ENCODE data around the gene IL4R.
"Not testable (repeated sequence)": the region's sequence is repeated elsewhere in the genome, so short reads cannot be mapped to it uniquely, and the experiment has no call there.

Gene IL4R

GRCh38 chr16:27313422-27314160, at the start of gene IL4R:
TSS of gene IL4R (plus strand) at chr16:27313974. CDS start at chr16:27340204, 26,230 bp downstream.
- Mint-ChIP-seq H3K9me3 (no peaks in the 10 kb centered on the region), H3K4me1 (peaks cover 41% of the 10 kb centered on the region), H3K27ac (ENCODE audit: low read depth) (peak within 1 kb of the TSS; percentile 96), H3K36me3 (ENCODE audit: insufficient read depth) (peaks cover 10% of the 10 kb centered on the region), H3K4me3 (peak within 1 kb of the TSS; percentile 84), H3K27me3 (no peaks in the 10 kb centered on the region)
- DNase-seq (ENCODE audit: low spot score in 2 of 2) (peak; percentile 44 to 45), ATAC-seq (replicated peaks; ENCODE audit: extremely low read depth, poor library complexity, severe bottlenecking) (peak; percentile 64)

GRCh38 chr16:27264151-27264550, 49.6 kb upstream of the IL4R start:
- Mint-ChIP-seq H3K9me3 (no peaks in the 10 kb centered on the region), H3K27me3 (no peaks in the 10 kb centered on the region), H3K27ac (ENCODE audit: low read depth) (peak overlapping the region; percentile 12), H3K4me1 (peaks cover 40% of the 10 kb centered on the region), H3K4me3 (no peak overlapping the region), H3K36me3 (ENCODE audit: insufficient read depth) (peaks cover 11% of the 10 kb centered on the region)
- DNase-seq (ENCODE audit: low spot score in 2 of 2), result no peak
- no peak for ATAC-seq (replicated peaks; ENCODE audit: extremely low read depth, poor library complexity, severe bottlenecking)

- Mint-ChIP-seq H3K4me3 (no peak overlapping the region), H3K4me1 (peaks cover 42% of the 10 kb centered on the region)
- ATAC-seq (replicated peaks; ENCODE audit: extremely low read depth, poor library complexity, severe bottlenecking), result no peak
Observed at GRCh38 chr16:27265982-27266381, 47.8 kb upstream of the IL4R start.

GRCh38 chr16:27267037-27267677, 46.6 kb upstream of the IL4R start:
- peaks cover 40% of the 10 kb centered on the region for H3K4me1 Mint-ChIP-seq
- no peaks in the 10 kb centered on the region for H3K27me3 Mint-ChIP-seq
- peak overlapping the region; percentile 90 for H3K4me3 Mint-ChIP-seq
- H3K27ac Mint-ChIP-seq (ENCODE audit: low read depth), result peak overlapping the region; percentile 97
- peaks cover 10% of the 10 kb centered on the region for H3K36me3 Mint-ChIP-seq (ENCODE audit: insufficient read depth)
- H3K9me3 Mint-ChIP-seq, result no peaks in the 10 kb centered on the region
- ATAC-seq (replicated peaks; ENCODE audit: extremely low read depth, poor library complexity, severe bottlenecking) (no peak), DNase-seq (ENCODE audit: low spot score in 2 of 2) (no peak)

More at GRCh38 chr16:27265982-27266381, 47.8 kb upstream of the IL4R start:
- peaks cover 10% of the 10 kb centered on the region for H3K36me3 Mint-ChIP-seq (ENCODE audit: insufficient read depth)
- no peak for DNase-seq (ENCODE audit: low spot score in 2 of 2)
- H3K27me3 Mint-ChIP-seq, result no peaks in the 10 kb centered on the region
- H3K27ac Mint-ChIP-seq (ENCODE audit: low read depth), result no peak overlapping the region
- no peaks in the 10 kb centered on the region for H3K9me3 Mint-ChIP-seq

- DNase-seq (ENCODE audit: low spot score in 2 of 2) (peak; percentile 91 to 95), ATAC-seq (replicated peaks; ENCODE audit: extremely low read depth, poor library complexity, severe bottlenecking) (peak; percentile 98)
- Mint-ChIP-seq H3K4me3 (peak within 1 kb of the TSS; percentile 90), H3K27me3 (no peaks in the 10 kb centered on the region), H3K9me3 (no peaks in the 10 kb centered on the region), H3K36me3 (ENCODE audit: insufficient read depth) (peaks cover 10% of the 10 kb centered on the region), H3K4me1 (peaks cover 30% of the 10 kb centered on the region), H3K27ac (ENCODE audit: low read depth) (peak within 1 kb of the TSS; percentile 97)
Observed at GRCh38 chr16:27268376-27269299, 45.1 kb upstream of the IL4R start, which contains the start of gene NSMCE1. TSS of gene NSMCE1 (minus strand) at chr16:27268772. CDS start at chr16:27257570, 11,202 bp downstream.

GRCh38 chr16:27269300-27270150, 44.2 kb upstream of the IL4R start:
- Mint-ChIP-seq H3K4me3 (peak overlapping the region; percentile 90), H3K27ac (ENCODE audit: low read depth) (peak overlapping the region; percentile 97), H3K36me3 (ENCODE audit: insufficient read depth) (peaks cover 9% of the 10 kb centered on the region), H3K27me3 (no peaks in the 10 kb centered on the region), H3K9me3 (no peaks in the 10 kb centered on the region), H3K4me1 (peaks cover 30% of the 10 kb centered on the region)
- DNase-seq (ENCODE audit: low spot score in 2 of 2) (no peak), ATAC-seq (replicated peaks; ENCODE audit: extremely low read depth, poor library complexity, severe bottlenecking) (no peak)

- ATAC-seq (replicated peaks; ENCODE audit: extremely low read depth, poor library complexity, severe bottlenecking) (no peak), DNase-seq (ENCODE audit: low spot score in 2 of 2) (no peak)
- peaks cover 7% of the 10 kb centered on the region for H3K36me3 Mint-ChIP-seq (ENCODE audit: insufficient read depth)
- no peaks in the 10 kb centered on the region for H3K9me3 Mint-ChIP-seq
- H3K27ac Mint-ChIP-seq (ENCODE audit: low read depth), result no peak overlapping the region
- peaks cover 30% of the 10 kb centered on the region for H3K4me1 Mint-ChIP-seq
- no peak overlapping the region for H3K4me3 Mint-ChIP-seq
- no peaks in the 10 kb centered on the region for H3K27me3 Mint-ChIP-seq
Observed at GRCh38 chr16:27270349-27270748, 43.4 kb upstream of the IL4R start.

- DNase-seq (ENCODE audit: low spot score in 2 of 2), result no peak
- H3K4me3 Mint-ChIP-seq, result no peak overlapping the region
- no peaks in the 10 kb centered on the region for H3K9me3 Mint-ChIP-seq
- H3K27me3 Mint-ChIP-seq, result no peaks in the 10 kb centered on the region
- peaks cover 9% of the 10 kb centered on the region for H3K36me3 Mint-ChIP-seq (ENCODE audit: insufficient read depth)
- peaks cover 21% of the 10 kb centered on the region for H3K4me1 Mint-ChIP-seq
- no peak for ATAC-seq (replicated peaks; ENCODE audit: extremely low read depth, poor library complexity, severe bottlenecking)
- no peak overlapping the region for H3K27ac Mint-ChIP-seq (ENCODE audit: low read depth)
Observed at GRCh38 chr16:27272076-27272475, 41.7 kb upstream of the IL4R start.

- DNase-seq (ENCODE audit: low spot score in 2 of 2); ATAC-seq (replicated peaks; ENCODE audit: extremely low read depth, poor library complexity, severe bottlenecking); H3K4me3 Mint-ChIP-seq; H3K27ac Mint-ChIP-seq (ENCODE audit: low read depth); H3K9me3 Mint-ChIP-seq; H3K27me3 Mint-ChIP-seq; H3K36me3 Mint-ChIP-seq (ENCODE audit: insufficient read depth): not testable (repeated sequence)
- peaks cover 19% of the 10 kb centered on the region for H3K4me1 Mint-ChIP-seq
Observed at GRCh38 chr16:27272697-27273096, 41.1 kb upstream of the IL4R start.

GRCh38 chr16:27273330-27273669, 40.5 kb upstream of the IL4R start:
- Mint-ChIP-seq H3K4me3 (no peak overlapping the region), H3K36me3 (ENCODE audit: insufficient read depth) (peaks cover 4% of the 10 kb centered on the region), H3K4me1 (peaks cover 15% of the 10 kb centered on the region), H3K27ac (ENCODE audit: low read depth) (no peak overlapping the region), H3K9me3 (no peaks in the 10 kb centered on the region), H3K27me3 (no peaks in the 10 kb centered on the region)
- DNase-seq (ENCODE audit: low spot score in 2 of 2), result no peak
- no peak for ATAC-seq (replicated peaks; ENCODE audit: extremely low read depth, poor library complexity, severe bottlenecking)

- H3K27me3 Mint-ChIP-seq, result no peaks in the 10 kb centered on the region
- peaks cover 1% of the 10 kb centered on the region for H3K36me3 Mint-ChIP-seq (ENCODE audit: insufficient read depth)
- no peak overlapping the region for H3K4me3 Mint-ChIP-seq
- peaks cover 10% of the 10 kb centered on the region for H3K4me1 Mint-ChIP-seq
- DNase-seq (ENCODE audit: low spot score in 2 of 2) (no peak), ATAC-seq (replicated peaks; ENCODE audit: extremely low read depth, poor library complexity, severe bottlenecking) (no peak)
- no peak overlapping the region for H3K27ac Mint-ChIP-seq (ENCODE audit: low read depth)
- H3K9me3 Mint-ChIP-seq, result no peaks in the 10 kb centered on the region
Observed at GRCh38 chr16:27273670-27274423, 39.9 kb upstream of the IL4R start.

Data from central memory CD8-positive, alpha-beta T cell (primary cell).